GM19351 (cell line): ENCODE data around the gene SORL1-AS1.

Source experiments
- ATAC-seq: cut with Tn5 transposase; IDR thresholded peaks from one replicate; pipeline ENCODE4 v1.9.1; 2021; ENCODE audit warnings: mild to moderate bottlenecking, moderate library complexity; ENCODE audit not compliant: unreplicated experiment

Gene SORL1-AS1

GRCh38 chr11:121452609-121453150 is at the start of gene SORL1-AS1:
Gene SORL1-AS1 (minus strand): TSS chr11:121452967.
- ATAC-seq = peak; percentile 7

- ATAC-seq = no peak
These were observed 48.0 kb upstream of the SORL1-AS1 start for GRCh38 chr11:121500717-121501116.

DNA sequence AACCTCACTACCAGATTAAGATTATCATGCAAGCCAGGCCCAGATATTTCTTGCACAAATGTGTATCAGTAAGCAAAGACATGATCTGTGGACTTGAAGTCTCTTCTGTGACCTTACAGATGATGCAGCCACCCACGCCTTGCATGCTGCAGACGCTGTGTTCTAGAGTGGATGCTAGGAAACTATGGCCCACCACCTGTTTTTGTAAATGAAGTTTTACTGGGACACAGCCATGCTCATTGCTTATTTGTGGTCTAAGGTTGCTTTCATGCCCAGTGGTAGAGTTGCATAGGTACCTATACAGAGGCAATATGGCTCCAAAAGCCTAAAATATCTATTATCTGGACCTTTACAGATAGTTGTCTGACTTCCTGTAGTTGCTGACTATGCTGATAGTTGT is 47.5 kb upstream of the SORL1-AS1 start:
- ATAC-seq = no peak

GRCh38 chr11:121499405-121499804 is 46.6 kb upstream of the SORL1-AS1 start:
- no peak for ATAC-seq

GRCh38 chr11:121497176-121497998 is 44.6 kb upstream of the SORL1-AS1 start:
- no peak for ATAC-seq

- ATAC-seq = peak; percentile 92
These were observed 41.8 kb upstream of the SORL1-AS1 start for GRCh38 chr11:121494355-121495099.

DNA sequence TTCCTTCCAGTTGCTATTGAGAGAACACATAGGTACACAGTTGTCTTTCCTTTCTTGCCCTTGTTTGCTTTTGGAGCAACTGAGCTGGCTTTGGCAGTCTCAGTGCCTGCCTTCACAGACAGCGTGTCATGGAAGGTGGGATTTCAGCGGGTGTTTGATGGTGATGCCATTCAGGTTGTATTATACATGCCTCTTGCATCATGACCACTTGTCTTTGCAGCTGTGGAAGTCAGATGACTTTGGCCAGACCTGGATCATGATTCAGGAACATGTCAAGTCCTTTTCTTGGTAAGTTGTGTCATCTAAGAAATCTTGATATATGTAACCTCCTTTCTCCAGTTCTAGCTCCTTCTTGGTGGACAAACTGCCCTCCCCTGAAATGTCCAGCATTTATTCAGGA is 37.1 kb upstream of the SORL1-AS1 start:
- no peak for ATAC-seq

DNA sequence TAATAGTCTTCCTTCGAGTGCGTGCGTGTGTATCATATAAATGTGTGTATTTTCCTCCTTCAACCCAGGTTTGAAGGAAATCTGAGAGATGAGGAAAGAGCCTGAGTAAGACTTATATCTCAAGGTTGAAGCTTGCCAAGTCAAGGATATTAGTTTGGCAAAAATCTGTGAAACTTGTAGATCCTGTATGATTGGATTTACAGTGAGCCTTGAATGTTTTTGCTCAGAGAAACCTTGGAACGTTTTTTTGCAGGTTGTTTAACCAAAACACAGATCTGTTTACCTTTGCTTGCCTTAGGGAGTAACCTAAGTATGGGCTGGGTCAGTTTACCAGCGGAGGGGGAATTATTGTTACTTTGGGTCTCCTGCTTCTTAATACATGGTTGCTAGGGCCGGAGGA is 35.9 kb upstream of the SORL1-AS1 start:
- ATAC-seq = no peak

DNA sequence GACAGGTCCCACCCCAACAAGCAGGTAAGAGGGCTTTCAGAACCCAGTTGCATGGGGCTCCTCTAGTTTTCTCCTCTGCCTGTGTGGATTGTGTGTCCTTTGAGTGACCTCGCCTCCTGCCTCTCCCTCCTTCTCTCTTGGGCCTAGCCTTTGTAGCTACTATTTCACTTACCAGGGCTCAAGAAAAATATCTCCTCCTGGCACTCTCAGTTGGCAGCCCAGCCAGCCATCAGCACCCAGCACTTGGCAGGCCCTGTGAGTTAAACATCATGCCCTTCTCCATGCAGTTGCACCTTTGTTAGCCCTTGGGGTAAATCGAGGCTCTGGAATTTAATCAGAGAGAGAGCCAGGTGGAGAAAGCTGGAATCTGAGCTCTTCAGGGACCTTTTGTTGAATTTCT is 35.4 kb upstream of the SORL1-AS1 start:
- no peak for ATAC-seq

DNA sequence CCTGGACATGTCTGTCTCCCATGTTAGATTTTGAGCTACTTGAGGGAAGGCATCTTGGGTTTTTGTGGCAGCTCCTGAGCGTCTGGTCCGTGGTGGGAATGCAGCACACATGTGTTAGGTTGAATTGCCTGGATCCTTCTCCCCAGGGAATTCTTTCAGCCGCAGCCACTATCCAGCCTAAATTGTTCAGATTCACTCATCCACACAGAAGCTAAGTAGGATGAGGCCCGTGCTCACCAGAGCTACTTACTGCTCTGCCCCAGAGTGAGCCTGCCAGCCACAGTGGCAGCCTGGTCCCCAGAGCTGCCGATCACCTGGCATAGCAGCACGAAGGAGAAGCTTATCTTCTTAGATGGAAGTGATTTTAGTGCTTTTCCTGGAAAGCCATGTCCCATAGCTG is 34.4 kb upstream of the SORL1-AS1 start:
- no peak for ATAC-seq

DNA sequence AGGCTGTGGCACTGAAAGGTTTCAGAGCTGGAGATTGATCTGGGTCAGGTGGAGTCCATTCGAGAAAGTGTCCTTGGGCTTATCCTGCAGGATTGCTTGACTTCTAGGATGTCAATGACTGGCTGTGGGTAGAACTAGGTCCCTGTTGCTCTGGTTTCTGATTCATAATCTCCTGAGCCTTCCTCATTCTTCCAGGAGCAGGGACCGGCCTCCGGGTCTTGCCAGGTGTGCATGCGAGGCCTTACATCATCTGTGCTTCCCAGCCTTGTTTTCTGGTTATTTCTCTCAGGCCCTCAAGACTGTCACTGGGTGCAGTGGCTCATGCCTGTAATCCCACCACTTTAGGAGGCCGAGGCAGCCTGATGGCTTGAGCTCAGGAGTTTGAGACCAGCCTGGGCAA is 33.3 kb upstream of the SORL1-AS1 start:
- no peak for ATAC-seq

DNA sequence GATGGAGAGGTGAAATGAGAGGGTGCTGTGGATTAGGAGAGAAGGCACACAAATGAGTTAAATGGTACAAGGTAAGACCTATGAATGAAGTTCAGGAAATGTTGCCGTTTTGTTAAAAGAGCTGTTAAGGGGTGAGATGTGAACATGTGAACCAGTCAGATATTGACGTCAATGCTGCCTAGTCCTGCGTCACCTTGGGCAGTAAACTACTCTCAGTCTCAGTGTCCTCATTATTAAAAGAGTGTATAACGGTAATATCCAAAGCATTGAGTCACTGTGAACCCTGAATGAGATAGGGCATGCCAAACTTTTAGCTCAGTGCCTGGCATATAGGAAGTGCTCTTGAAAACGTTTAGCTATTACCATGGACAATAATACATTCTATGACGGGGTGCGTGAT is 32.4 kb upstream of the SORL1-AS1 start:
- ATAC-seq = no peak

DNA sequence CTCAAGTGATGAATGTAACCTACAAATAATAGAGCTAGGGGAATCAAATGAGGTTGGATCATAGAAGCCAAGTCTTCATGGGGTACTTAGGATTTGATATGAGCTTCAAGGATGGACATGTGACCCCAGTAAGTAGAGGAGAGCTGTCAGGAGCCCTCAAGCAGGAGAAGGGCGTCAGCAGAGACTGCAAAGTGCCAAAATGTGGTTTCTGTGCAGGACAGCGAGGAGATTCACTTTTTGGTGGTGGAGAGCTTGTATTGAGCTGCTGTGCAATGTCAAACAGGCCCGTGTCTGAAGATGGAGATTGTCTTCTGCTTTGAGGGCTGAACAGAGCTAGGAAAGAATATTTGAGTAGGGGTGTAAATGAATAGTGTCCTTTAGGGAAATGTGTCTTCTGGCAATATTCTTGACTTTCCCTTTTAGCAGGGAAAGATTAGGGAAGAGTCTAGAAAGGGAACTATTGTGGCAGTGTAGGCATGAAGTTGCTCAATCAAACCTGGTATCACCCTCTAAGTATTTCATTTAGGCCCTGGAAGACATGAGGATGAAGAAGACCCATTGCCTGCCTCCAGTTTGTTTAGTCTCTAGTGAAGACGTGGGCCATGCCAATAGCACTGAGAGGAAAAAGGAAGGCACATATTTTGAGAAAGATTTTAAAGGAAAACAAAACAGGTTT is 31.2 kb upstream of the SORL1-AS1 start:
- ATAC-seq = no peak

- ATAC-seq = peak; percentile 75
These were observed 29.7 kb upstream of the SORL1-AS1 start for GRCh38 chr11:121482231-121483129.

DNA sequence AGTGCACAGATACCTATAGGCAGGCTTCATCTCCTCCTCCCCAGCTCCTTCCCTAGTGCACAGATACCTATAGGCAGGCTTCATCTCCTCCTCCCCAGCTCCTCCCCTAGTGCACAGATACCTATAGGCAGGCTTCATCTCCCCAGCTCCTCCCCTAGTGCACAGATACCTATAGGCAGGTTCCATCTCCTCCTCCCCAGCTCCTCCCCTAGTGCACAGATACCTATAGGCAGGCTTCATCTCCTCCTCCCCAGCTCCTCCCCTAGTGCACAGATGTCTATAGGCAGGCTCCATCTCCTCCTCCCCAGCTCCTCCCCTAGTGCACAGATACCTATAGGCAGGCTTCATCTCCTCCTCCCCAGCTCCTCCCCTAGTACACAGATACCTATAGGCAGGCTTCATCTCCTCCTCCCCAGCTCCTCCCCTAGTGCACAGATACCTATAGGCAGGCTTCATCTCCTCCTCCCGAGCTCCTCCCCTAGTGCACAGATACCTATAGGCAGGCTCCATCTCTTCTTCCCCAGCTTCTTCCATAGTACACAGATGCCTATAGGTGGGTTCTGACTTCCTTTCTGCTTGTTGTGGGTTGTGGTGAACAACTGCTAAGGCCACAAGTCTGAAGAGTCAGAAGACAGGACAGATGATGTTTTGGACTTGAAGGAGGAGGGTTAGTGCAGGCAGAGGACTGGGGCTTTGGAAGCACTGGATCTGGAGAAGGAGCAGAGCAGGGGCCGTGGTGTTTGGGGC is 28.9 kb upstream of the SORL1-AS1 start:
- ATAC-seq = peak; percentile 78

DNA sequence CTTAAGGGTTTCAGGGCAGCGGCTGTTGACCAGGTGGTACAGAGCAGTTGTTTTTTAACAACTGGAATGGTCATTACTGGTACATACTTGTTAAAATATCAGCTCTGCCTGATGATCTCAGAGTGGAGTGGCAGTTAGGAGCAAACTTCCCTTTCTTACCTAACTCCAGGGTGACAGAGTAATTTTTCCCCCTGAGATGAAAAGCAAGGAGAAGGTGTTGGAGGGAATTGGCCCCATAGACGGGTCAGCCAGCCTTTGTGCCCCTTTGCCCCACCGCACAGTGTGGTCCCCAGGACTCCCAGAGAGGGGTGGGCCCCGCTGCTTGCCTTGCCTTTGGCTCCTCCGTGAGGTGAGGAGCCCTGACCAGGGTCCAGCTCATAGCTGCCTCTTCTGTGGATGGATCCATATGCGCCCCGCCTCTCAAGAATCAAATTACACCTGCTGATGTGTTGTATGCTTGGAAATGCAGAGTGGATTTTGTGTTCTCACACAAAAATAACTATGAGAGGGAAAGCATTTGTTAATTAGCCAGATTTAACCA is 27.0 kb upstream of the SORL1-AS1 start:
- no peak for ATAC-seq

- ATAC-seq = no peak
These were observed 26.3 kb upstream of the SORL1-AS1 start for GRCh38 chr11:121478895-121479697.

- no peak for ATAC-seq
These were observed 25.6 kb upstream of the SORL1-AS1 start for GRCh38 chr11:121478226-121478894.
